Activated CD4-positive, alpha-beta memory T cell treated with anti-CD3 and anti-CD28 coated beads, Interleukin-2, amount 10 ng/mL, durations not matched to agents 7 days and 5 days (primary cell): Measurements from ENCODE around the gene ZSCAN23. TPM values are rescaled to one million over a fixed set of nuclear protein-coding genes. Genes with fewer than 3 reads are reported as not detected.
"Not testable (repeated sequence)": the region's sequence is repeated elsewhere in the genome, so short reads cannot be mapped to it uniquely, and the experiment has no call there.

Experiments
- CTCF ChIA-PET: fragments of 350-600 bp; sonication (Branson Sonifier 250); formaldehyde crosslinking; loops from one replicate; lab custom pipeline; 2021; ENCODE audit warnings: antibody characterized with exemption, inconsistent platforms; lab: Charles Lee
- POLR2A ChIA-PET: fragments of 350-600 bp; sonication (Branson Sonifier 250); formaldehyde crosslinking; loops from one replicate; lab custom pipeline; 2021; ENCODE audit warnings: antibody characterized with exemption; lab: Charles Lee
- DNase-seq: peaks from one replicate; pipeline ENCODE4 v3.0.0-alpha.2; 2020
- H3K27ac Mint-ChIP-seq: one replicate; pipeline ENCODE4 v1.8.0; 2021; ENCODE audit warnings: mild to moderate bottlenecking, mixed read lengths
- H3K27me3 Mint-ChIP-seq: one replicate; pipeline ENCODE4 v1.8.0; 2021; ENCODE audit warnings: mixed read lengths
- H3K36me3 Mint-ChIP-seq: one replicate; pipeline ENCODE4 v1.8.0; 2021; ENCODE audit warnings: low read depth, mixed read lengths
- H3K4me1 Mint-ChIP-seq: one replicate; pipeline ENCODE4 v1.8.0; 2021; ENCODE audit warnings: mixed read lengths
- H3K4me3 Mint-ChIP-seq: one replicate; pipeline ENCODE4 v1.8.0; 2021; ENCODE audit warnings: mild to moderate bottlenecking, mixed read lengths
- H3K9me3 Mint-ChIP-seq: one replicate; pipeline ENCODE4 v1.8.0; 2021; ENCODE audit warnings: mixed read lengths
- total RNA-seq, 2 experiments: library from RNA; stranded (reverse); gene quantifications; one replicate each; pipeline ENCODE4 v1.2.3, GENCODE V29; 2021

ZSCAN23 gene
- total RNA-seq, 2 experiments from 2014 or later, result 0.38 to 0.45 TPM

DNA sequence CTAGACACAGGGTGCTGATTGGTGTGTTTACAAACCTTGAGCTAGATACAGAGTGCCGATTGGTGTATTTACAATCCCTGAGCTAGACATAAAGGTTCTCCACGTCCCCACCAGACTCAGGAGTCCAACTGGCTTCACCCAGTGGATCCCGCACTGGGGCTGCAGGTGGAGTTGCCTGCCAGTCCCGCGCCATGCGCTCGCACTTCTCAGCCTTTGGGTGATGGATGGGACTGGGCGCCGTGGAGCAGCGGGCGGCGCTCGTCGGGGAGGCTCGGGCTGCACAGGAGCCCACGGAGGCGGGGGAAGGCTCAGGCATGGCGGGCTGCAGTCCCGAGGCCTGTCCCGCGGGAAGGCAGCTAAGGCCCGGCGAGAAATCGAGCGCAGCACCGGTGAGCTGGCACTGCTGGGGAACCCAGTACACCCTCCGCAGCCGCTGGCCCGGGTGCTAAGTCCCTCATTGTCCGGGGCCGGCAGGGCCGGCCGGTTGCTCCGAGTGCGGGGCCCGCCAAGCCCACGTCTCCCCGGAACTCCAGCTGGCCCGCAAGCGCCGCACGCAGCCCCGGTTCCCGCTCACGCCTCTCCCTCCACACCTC, 26.0 kb upstream of the ZSCAN23 start:
- CTCF ChIA-PET, result not testable (repeated sequence)

DNA sequence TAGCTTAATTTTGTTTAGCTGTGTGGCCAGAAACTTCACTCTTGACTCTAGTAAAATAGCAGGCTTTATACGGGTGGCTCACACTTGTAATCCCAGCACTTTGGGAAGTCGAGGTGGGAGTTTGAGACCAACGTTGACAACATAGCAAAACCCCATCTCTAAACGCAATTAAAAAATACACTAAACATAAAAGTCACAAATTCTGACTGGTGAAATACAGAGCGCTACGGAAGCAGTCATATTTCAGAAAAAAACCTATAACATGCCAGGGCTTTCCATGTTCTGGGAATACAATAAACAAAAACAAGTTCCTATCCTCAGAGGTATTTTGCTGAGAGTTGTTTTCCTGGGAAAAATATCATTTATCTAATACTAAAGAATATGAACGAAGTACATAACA, 24.8 kb upstream of the ZSCAN23 start:
- H3K27ac Mint-ChIP-seq, result no peak overlapping the region
- peaks cover 40% of the 10 kb centered on the region for H3K27me3 Mint-ChIP-seq
- ChIA-PET POLR2A (no interaction called here), CTCF (no interaction called here)
- H3K36me3 Mint-ChIP-seq, result no peaks in the 10 kb centered on the region
- H3K9me3 Mint-ChIP-seq, result peaks cover 5% of the 10 kb centered on the region
- DNase-seq, result no peak
- H3K4me3 Mint-ChIP-seq, result no peak overlapping the region
- no peaks in the 10 kb centered on the region for H3K4me1 Mint-ChIP-seq

More for the DNA sequence above, 26.0 kb upstream of the ZSCAN23 start:
- H3K4me1 Mint-ChIP-seq, H3K9me3 Mint-ChIP-seq, DNase-seq, POLR2A ChIA-PET, H3K27ac Mint-ChIP-seq, H3K36me3 Mint-ChIP-seq, H3K4me3 Mint-ChIP-seq: not testable (repeated sequence)
- peaks cover 40% of the 10 kb centered on the region for H3K27me3 Mint-ChIP-seq

DNA sequence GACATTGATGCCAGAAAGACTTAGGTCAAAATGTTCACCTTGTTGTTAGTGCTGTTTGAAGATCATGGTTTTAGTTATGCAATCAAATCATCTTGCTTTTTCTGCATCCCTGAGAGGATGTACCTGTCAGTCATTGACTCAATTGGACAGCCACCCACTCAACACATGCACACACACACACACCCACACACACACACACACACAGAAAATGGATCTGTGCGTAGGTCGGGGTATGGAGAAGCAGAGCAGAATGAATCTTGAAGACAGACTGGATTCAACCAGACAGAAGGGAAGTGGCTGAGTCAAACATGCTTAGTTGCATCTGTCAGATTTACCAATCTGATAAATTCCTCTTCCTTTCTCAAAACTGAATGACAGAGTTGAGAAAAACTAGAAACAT, 19.1 kb upstream of the ZSCAN23 start:
- Mint-ChIP-seq H3K36me3 (no peaks in the 10 kb centered on the region), H3K27me3 (peaks cover 61% of the 10 kb centered on the region), H3K27ac (no peak overlapping the region), H3K4me3 (peak overlapping the region; percentile 19), H3K9me3 (no peaks in the 10 kb centered on the region), H3K4me1 (peaks cover 11% of the 10 kb centered on the region)
- ChIA-PET CTCF (no interaction called here), POLR2A (no interaction called here)
- no peak for DNase-seq

DNA sequence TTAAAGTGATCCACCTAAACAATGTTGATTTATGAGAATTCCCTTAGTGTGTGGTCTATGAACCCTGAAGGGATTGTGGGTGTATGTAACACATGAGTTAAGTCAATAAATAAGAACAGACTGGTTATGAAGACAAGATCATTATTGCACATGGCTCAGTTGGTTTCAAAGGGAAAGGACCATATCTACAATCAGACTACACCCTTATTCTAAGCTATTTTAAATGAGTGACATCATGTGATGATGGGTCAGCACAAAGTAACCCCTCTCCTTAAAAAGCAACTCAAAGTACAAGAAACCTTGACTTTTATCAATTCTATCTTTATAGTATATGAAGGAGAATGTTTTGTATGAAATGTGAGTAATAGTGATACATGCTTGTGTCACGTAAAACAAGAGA, 15.3 kb upstream of the ZSCAN23 start:
- DNase-seq, result no peak
- H3K27me3 Mint-ChIP-seq, result peaks cover 56% of the 10 kb centered on the region
- H3K36me3 Mint-ChIP-seq, result no peaks in the 10 kb centered on the region
- peaks cover 11% of the 10 kb centered on the region for H3K4me1 Mint-ChIP-seq
- ChIA-PET POLR2A (no interaction called here), CTCF (no interaction called here)
- H3K9me3 Mint-ChIP-seq, result no peaks in the 10 kb centered on the region
- no peak overlapping the region for H3K4me3 Mint-ChIP-seq
- no peak overlapping the region for H3K27ac Mint-ChIP-seq

DNA sequence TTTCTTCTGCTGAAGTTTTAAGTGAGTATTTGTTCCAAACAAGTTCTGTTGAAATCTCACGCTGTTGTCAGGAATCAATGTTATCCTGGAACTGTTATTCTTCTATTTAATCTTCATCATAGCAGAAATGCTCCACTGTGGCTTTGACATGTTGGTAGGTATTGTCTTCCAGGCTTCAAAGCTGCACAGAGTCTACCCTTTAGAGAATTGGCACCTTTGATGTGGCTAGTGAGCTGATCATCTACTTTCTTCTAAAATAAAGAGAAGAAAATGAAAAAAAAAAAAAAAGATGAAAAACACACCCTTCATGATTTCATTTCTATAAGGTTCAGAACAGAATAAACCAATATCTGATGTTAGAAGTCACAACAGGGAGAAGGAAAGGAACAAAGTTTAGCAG, 5.8 kb upstream of the ZSCAN23 start:
- H3K27me3 Mint-ChIP-seq, result peaks cover 38% of the 10 kb centered on the region
- H3K36me3 Mint-ChIP-seq, result peaks cover 19% of the 10 kb centered on the region
- H3K27ac Mint-ChIP-seq, result no peak overlapping the region
- no peak for DNase-seq
- no peak overlapping the region for H3K4me3 Mint-ChIP-seq
- ChIA-PET CTCF (interaction anchor here (0.7 kb wide), 1 partner anchor 835 kb away, joined by 3 read pairs; no protein-coding TSS in a partner anchor), POLR2A (no interaction called here)
- H3K4me1 Mint-ChIP-seq, result peaks cover 14% of the 10 kb centered on the region
- H3K9me3 Mint-ChIP-seq, result peaks cover 15% of the 10 kb centered on the region

DNA sequence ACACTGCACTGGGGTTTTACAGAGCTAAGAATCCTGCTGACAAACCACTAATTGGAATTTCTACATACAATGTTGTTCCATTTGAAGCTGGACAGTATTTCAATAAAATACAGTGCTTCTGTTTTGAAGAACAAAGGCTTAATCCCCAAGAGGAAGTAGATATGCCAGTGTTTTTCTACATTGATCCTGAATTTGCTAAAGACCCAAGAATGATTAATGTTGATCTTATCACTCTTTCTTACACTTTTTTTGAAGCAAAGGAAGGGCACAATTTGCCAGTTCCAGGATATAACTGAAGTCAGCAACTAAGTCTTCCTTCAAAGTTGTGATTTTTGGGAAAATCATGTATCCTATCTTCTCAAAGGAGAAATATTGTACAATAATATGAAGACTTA, 4.2 kb upstream of the ZSCAN23 start:
- Mint-ChIP-seq H3K9me3 (peaks cover 20% of the 10 kb centered on the region), H3K27me3 (peaks cover 36% of the 10 kb centered on the region), H3K36me3 (peaks cover 28% of the 10 kb centered on the region), H3K4me1 (peaks cover 29% of the 10 kb centered on the region)
- H3K4me3 Mint-ChIP-seq, POLR2A ChIA-PET, DNase-seq, CTCF ChIA-PET, H3K27ac Mint-ChIP-seq: not testable (repeated sequence)

DNA sequence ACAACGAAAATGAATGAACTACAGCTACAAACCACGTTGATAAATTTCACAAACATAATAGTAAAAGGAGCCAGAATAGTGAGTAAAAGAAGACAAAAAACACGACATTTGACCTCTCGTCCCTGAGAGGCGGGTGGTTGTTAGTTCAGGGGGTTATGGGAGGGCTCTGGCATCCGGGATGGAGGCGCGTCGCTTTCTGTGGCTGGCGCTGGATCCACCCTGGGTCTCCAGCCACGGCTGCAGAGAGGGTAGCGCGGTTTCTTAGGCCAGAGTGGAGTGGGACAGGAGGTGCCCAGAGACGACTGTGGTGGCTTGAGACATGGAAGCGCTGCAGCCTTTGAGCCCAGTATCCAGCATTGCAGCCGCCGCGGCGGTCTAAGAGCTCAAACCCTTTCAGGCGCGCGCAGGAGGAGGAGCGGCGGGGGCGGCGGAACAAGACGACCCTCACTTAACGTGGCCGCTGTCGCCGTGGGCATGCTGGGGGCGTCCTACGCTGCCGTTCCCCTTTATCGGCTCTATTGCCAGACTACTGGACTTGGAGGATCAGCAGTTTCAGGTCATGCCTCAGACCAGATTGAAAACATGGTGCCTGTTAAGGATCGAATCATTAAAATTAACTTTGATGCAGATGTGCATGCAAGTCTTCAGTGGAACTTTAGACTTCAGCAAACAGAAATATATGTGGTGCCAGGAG, 3.7 kb upstream of the ZSCAN23 start:
- H3K27me3 Mint-ChIP-seq, result peaks cover 36% of the 10 kb centered on the region
- CTCF ChIA-PET, result no interaction called here
- H3K4me1 Mint-ChIP-seq, result peaks cover 30% of the 10 kb centered on the region
- H3K9me3 Mint-ChIP-seq, result peaks cover 25% of the 10 kb centered on the region
- POLR2A ChIA-PET, result no interaction called here
- no peak overlapping the region for H3K27ac Mint-ChIP-seq
- H3K4me3 Mint-ChIP-seq, result peak overlapping the region; percentile 50
- peaks cover 28% of the 10 kb centered on the region for H3K36me3 Mint-ChIP-seq
- DNase-seq, result no peak

DNA sequence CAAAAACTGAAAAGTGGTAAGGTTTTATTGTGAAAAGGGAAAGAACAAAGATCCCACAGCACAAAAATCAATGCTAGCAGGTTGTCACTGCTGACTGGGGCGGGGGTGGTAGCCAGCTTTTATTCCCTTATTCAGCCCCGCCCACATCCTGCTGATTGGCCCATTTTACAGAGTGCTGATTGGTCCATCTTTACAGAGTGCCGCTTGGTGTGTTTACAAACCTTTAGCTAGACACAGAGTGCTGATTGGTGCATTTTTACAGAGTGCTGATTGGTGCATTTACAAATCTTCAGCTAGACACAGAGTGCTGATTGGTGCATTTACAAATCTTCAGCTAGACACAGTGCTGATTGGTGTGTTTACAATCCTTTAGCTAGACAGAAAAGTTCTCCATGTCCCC, 1.5 kb upstream of the ZSCAN23 start:
- H3K27me3 Mint-ChIP-seq, result peaks cover 26% of the 10 kb centered on the region
- H3K4me3 Mint-ChIP-seq, DNase-seq, H3K27ac Mint-ChIP-seq, POLR2A ChIA-PET: not testable (repeated sequence)
- CTCF ChIA-PET, result interaction anchor here (0.6 to 1.1 kb wide), 2 partner anchors 19 to 113 kb away, joined by 3 read pairs; no protein-coding TSS in a partner anchor
- peaks cover 32% of the 10 kb centered on the region for H3K4me1 Mint-ChIP-seq
- peaks cover 25% of the 10 kb centered on the region for H3K9me3 Mint-ChIP-seq
- peaks cover 28% of the 10 kb centered on the region for H3K36me3 Mint-ChIP-seq

DNA sequence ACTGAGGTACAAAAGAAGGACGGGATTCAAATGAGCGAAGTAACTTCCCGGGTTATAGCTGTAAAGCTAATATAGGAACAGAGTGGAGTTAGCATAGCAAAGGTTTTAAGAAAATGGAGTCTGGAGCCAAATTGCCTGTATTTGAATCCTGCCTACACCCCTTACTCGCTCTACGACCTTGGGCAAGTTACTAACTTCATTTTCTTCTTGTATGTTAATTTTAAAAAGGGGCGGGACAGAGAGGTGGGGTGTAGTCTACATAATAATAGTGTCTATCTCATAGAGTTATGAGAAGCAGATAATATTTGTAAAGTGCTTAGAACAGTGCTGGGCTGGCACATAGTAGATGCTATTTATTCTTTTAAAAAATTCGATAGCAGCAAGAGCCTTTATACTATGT, 705 bp downstream of the ZSCAN23 start:
- H3K4me3 Mint-ChIP-seq, result peak overlapping the region; percentile 80
- no peak for DNase-seq
- peaks cover 21% of the 10 kb centered on the region for H3K27me3 Mint-ChIP-seq
- ChIA-PET POLR2A (interaction anchor here (1.1 to 1.5 kb wide), 2 partner anchors 9 to 301 kb away, joined by 3 read pairs; partner anchors contain the start of gene ZKSCAN8), CTCF (interaction anchor here (1.0 to 1.2 kb wide), 2 partner anchors 45 to 86 kb away, joined by 4 read pairs; no protein-coding TSS in a partner anchor)
- H3K36me3 Mint-ChIP-seq, result peaks cover 28% of the 10 kb centered on the region
- H3K27ac Mint-ChIP-seq, result peak overlapping the region; percentile 81
- H3K9me3 Mint-ChIP-seq, result peaks cover 26% of the 10 kb centered on the region
- H3K4me1 Mint-ChIP-seq, result peaks cover 32% of the 10 kb centered on the region

DNA sequence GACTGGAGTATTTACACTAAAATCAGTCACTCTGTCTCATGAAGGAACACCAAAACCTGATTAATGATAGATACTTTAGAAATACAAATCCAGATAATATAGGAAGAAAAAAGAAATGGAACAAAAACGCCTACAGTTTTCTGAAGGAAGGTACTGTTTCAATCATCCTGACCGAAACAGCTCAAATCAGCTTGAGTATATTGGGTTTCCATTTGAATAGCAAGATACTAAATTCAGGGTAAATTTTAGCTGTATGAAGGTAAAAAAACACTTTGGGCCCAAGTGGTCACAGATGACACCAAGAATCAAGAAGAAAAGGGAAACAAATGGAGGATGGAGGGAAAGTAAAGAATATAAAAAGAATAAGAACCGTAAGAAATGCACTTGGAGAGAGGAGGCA, 6.9 kb downstream of the ZSCAN23 start:
- POLR2A ChIA-PET, result no interaction called here
- CTCF ChIA-PET, result interaction anchor here (0.6 kb wide), 1 partner anchor 1407 kb away, joined by 3 read pairs; no protein-coding TSS in a partner anchor

DNA sequence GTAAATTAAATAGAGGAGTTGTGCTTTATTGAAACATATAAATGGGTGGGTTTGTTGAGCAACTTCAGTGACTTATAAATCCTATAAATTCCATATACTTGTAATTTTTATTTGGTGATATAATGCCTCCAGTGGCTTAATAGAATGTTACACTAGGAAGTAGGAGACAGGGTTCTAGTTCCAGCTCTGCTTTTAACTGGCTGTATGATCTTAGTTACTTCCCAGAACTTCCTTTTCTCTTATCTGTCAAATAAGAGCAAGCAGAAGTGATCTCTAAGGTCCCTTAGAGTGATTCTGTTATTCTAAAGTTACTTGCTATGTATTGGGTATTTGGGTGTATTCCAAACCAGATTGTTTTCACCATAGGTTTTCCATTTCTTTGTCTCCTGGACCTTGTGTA, 10.2 kb downstream of the ZSCAN23 start:
- CTCF ChIA-PET, result no interaction called here

More for the DNA sequence above, 6.9 kb downstream of the ZSCAN23 start:
- Mint-ChIP-seq H3K27me3 (peaks cover 14% of the 10 kb centered on the region), H3K27ac (no peak overlapping the region), H3K36me3 (no peaks in the 10 kb centered on the region), H3K4me1 (no peaks in the 10 kb centered on the region), H3K9me3 (peaks cover 2% of the 10 kb centered on the region), H3K4me3 (no peak overlapping the region)
- DNase-seq, result no peak

DNA sequence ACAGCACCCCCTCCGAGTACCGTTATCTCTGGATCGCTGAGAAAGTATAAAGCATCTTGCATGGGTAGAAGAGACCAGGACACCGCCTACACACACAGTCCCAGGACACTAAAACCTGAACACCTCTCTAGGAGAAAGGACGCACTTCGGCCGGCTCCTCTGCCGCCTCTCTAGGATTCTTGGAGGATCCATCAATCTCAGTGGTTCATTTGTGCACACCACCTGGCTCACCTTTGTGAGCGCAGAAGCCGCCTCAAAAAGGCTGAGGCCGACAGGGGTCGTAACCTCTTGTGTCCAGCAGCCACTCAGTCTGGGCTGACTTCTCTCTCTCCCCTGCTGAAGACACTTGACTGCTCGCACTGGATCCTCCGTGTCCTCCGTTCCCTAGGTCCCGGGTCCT, 13.5 kb downstream of the ZSCAN23 start:
- Mint-ChIP-seq H3K4me1 (peaks cover 11% of the 10 kb centered on the region), H3K27me3 (peaks cover 39% of the 10 kb centered on the region), H3K36me3 (no peaks in the 10 kb centered on the region), H3K4me3 (no peak overlapping the region), H3K9me3 (no peaks in the 10 kb centered on the region), H3K27ac (no peak overlapping the region)
- no peak for DNase-seq
- CTCF ChIA-PET, result no interaction called here
- POLR2A ChIA-PET, result no interaction called here

More for the DNA sequence above, 10.2 kb downstream of the ZSCAN23 start:
- no peaks in the 10 kb centered on the region for H3K9me3 Mint-ChIP-seq
- peaks cover 36% of the 10 kb centered on the region for H3K27me3 Mint-ChIP-seq
- no peaks in the 10 kb centered on the region for H3K4me1 Mint-ChIP-seq
- no peak for DNase-seq
- H3K36me3 Mint-ChIP-seq, result no peaks in the 10 kb centered on the region
- no peak overlapping the region for H3K4me3 Mint-ChIP-seq
- no peak overlapping the region for H3K27ac Mint-ChIP-seq
- POLR2A ChIA-PET, result no interaction called here

DNA sequence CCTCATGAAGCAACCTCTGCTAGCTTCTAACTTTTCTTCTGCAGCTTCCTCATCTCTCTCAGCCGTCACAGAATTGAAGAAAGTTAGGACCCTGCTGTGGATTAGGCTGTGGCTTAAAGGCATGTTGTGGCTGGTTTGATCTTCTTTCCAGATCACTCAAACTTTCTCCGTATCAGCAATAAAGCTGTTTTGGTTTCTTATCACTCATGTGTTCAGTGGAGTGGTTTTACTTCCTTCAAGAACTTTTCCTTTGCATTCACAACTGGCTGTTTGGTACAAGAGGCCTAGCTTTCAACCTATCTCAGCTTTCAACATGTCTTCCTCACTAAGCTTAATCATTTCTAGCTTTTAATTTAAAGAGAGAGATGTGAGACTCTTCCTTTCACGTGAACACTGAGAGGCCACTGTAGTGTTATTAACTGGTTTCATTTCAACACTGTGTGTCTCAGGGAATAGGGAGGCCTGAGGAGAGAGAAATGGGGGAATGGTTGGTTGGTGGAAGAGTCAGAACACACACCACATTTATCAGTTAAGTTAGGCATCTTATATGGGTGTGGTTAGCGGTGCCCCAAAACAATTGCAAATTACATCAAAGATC, 17.2 kb downstream of the ZSCAN23 start:
- H3K9me3 Mint-ChIP-seq, result no peaks in the 10 kb centered on the region
- H3K27me3 Mint-ChIP-seq, result peaks cover 54% of the 10 kb centered on the region
- peaks cover 17% of the 10 kb centered on the region for H3K4me1 Mint-ChIP-seq
- DNase-seq, result no peak
- no peak overlapping the region for H3K27ac Mint-ChIP-seq
- ChIA-PET CTCF (interaction anchor here (1.0 kb wide), 1 partner anchor 19 kb away, joined by 3 read pairs; no protein-coding TSS in a partner anchor), POLR2A (no interaction called here)
- no peak overlapping the region for H3K4me3 Mint-ChIP-seq
- no peaks in the 10 kb centered on the region for H3K36me3 Mint-ChIP-seq
